ENCODE data around the gene TTF2.
"Not testable (repeated sequence)": the region's sequence is repeated elsewhere in the genome, so short reads cannot be mapped to it uniquely, and the experiment has no call there.

TTF2 gene

GRCh38 chr1:117093870-117094621 lies 33.9 kb downstream of the TTF2 start:
- H3K4me3 Mint-ChIP-seq: no peak overlapping the region
- peaks cover 44% of the 10 kb centered on the region for H3K36me3 Mint-ChIP-seq
- no peaks in the 10 kb centered on the region for H3K9me3 Mint-ChIP-seq (ENCODE audit: low read depth)

GRCh38 chr1:117094841-117095604 lies 34.9 kb downstream of the TTF2 start:
- Mint-ChIP-seq H3K36me3 (peaks cover 51% of the 10 kb centered on the region), H3K4me3 (no peak overlapping the region)

More at GRCh38 chr1:117093870-117094621, 33.9 kb downstream of the TTF2 start:
- Mint-ChIP-seq H3K4me1 (ENCODE audit: low read depth) (peaks cover 19% of the 10 kb centered on the region), H3K27me3 (no peaks in the 10 kb centered on the region), H3K27ac (peak overlapping the region; percentile 46)

DNA sequence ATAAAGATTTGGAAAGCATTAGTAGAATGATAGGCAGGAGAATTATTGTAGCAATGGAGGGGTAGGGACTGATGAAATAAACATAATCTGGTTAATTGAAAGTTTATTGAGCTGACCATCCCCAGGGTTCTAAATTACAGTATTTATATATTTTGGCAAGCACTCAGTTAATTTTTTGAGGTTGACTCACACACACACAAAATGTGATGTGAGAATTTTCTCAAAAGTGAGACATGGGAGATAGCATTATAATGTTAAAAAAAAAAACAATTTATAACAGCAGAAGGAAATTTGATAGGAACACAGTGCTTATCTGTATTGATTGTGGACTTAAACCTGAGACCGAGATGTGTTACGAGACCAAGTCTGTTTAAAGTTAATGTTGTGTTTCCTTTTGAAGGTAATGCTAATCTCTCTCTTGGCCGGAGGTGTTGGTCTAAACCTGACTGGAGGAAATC lies 36.9 kb downstream of the TTF2 start:
- H3K36me3 Mint-ChIP-seq: peaks cover 49% of the 10 kb centered on the region
- H3K9me3 Mint-ChIP-seq (ENCODE audit: low read depth): no peaks in the 10 kb centered on the region
- peaks cover 19% of the 10 kb centered on the region for H3K4me1 Mint-ChIP-seq (ENCODE audit: low read depth)
- H3K27ac Mint-ChIP-seq: no peak overlapping the region
- no peaks in the 10 kb centered on the region for H3K27me3 Mint-ChIP-seq
- H3K4me3 Mint-ChIP-seq: no peak overlapping the region

More at GRCh38 chr1:117094841-117095604, 34.9 kb downstream of the TTF2 start:
- H3K4me1 Mint-ChIP-seq (ENCODE audit: low read depth): peaks cover 19% of the 10 kb centered on the region
- H3K9me3 Mint-ChIP-seq (ENCODE audit: low read depth): no peaks in the 10 kb centered on the region
- H3K27ac Mint-ChIP-seq: no peak overlapping the region
- no peaks in the 10 kb centered on the region for H3K27me3 Mint-ChIP-seq

GRCh38 chr1:117097443-117097842 lies 37.3 kb downstream of the TTF2 start:
- H3K36me3 Mint-ChIP-seq: peaks cover 51% of the 10 kb centered on the region
- H3K9me3 Mint-ChIP-seq (ENCODE audit: low read depth): no peaks in the 10 kb centered on the region
- H3K27me3 Mint-ChIP-seq: no peaks in the 10 kb centered on the region
- H3K4me1 Mint-ChIP-seq (ENCODE audit: low read depth): peaks cover 21% of the 10 kb centered on the region
- no peak overlapping the region for H3K4me3 Mint-ChIP-seq
- no peak overlapping the region for H3K27ac Mint-ChIP-seq

- no peaks in the 10 kb centered on the region for H3K27me3 Mint-ChIP-seq
- peaks cover 51% of the 10 kb centered on the region for H3K36me3 Mint-ChIP-seq
- no peak overlapping the region for H3K27ac Mint-ChIP-seq
- peaks cover 12% of the 10 kb centered on the region for H3K4me1 Mint-ChIP-seq (ENCODE audit: low read depth)
- no peak overlapping the region for H3K4me3 Mint-ChIP-seq
- H3K9me3 Mint-ChIP-seq (ENCODE audit: low read depth): no peaks in the 10 kb centered on the region
Observed at GRCh38 chr1:117098287-117098890, 38.3 kb downstream of the TTF2 start.

- Mint-ChIP-seq H3K36me3 (peaks cover 47% of the 10 kb centered on the region), H3K4me1 (ENCODE audit: low read depth) (peaks cover 3% of the 10 kb centered on the region), H3K27ac (no peak overlapping the region), H3K4me3 (no peak overlapping the region), H3K27me3 (no peaks in the 10 kb centered on the region), H3K9me3 (ENCODE audit: low read depth) (no peaks in the 10 kb centered on the region)
Observed at GRCh38 chr1:117101334-117101733, 41.2 kb downstream of the TTF2 start.

DNA sequence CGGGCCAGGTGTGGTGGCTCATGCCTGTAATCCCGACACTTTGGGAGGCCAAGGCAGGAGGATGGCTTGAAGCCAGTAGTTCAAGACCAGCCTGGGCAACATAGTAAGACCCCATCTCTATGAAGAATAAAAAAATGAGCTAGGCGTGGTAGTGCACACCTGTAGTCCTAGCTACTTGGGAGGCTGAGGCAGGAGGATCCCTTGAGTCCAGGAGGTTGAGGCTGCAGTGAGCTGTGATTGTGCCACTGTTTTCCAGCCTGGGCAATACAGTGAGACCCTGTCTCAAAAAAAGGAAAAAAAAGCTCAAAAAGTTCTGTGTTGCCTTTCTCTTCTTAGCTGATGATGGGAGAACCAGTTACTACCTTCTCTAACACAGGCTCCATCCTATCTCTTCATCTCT lies 41.7 kb downstream of the TTF2 start:
- not testable (repeated sequence) for H3K27ac Mint-ChIP-seq; H3K4me3 Mint-ChIP-seq; H3K9me3 Mint-ChIP-seq (ENCODE audit: low read depth); H3K4me1 Mint-ChIP-seq (ENCODE audit: low read depth); H3K27me3 Mint-ChIP-seq
- H3K36me3 Mint-ChIP-seq: peaks cover 46% of the 10 kb centered on the region

GRCh38 chr1:117104986-117105385 lies 44.9 kb downstream of the TTF2 start:
- H3K4me1 Mint-ChIP-seq (ENCODE audit: low read depth): peaks cover 9% of the 10 kb centered on the region

GRCh38 chr1:117105722-117106121 lies 45.6 kb downstream of the TTF2 start:
- Mint-ChIP-seq H3K36me3 (peaks cover 28% of the 10 kb centered on the region), H3K4me3 (no peak overlapping the region), H3K4me1 (ENCODE audit: low read depth) (peaks cover 10% of the 10 kb centered on the region), H3K27ac (no peak overlapping the region), H3K9me3 (ENCODE audit: low read depth) (no peaks in the 10 kb centered on the region), H3K27me3 (no peaks in the 10 kb centered on the region)

More at GRCh38 chr1:117104986-117105385, 44.9 kb downstream of the TTF2 start:
- H3K4me3 Mint-ChIP-seq: no peak overlapping the region
- H3K36me3 Mint-ChIP-seq: peaks cover 35% of the 10 kb centered on the region
- no peaks in the 10 kb centered on the region for H3K9me3 Mint-ChIP-seq (ENCODE audit: low read depth)
- H3K27me3 Mint-ChIP-seq: no peaks in the 10 kb centered on the region
- no peak overlapping the region for H3K27ac Mint-ChIP-seq

DNA sequence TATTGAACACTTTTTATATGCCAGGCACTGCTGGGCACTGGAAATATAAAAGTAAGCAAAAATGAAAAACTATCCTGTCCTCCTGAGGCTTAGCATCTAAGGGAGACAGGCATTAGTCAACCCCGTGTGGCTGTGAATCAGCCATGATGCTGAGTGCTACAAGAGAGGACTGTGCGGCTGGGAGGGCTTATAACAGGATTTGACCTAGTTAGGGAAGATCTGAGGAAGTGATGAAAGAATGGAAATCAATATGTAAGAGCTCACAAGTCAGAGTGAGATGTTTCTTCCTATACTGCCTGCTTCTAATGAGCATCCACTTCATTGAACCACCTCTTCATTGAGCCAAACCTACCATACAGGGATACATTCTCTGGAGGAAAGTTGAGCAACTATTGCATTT lies 46.4 kb downstream of the TTF2 start:
- Mint-ChIP-seq H3K36me3 (peaks cover 23% of the 10 kb centered on the region), H3K27ac (no peak overlapping the region), H3K27me3 (no peaks in the 10 kb centered on the region), H3K4me1 (ENCODE audit: low read depth) (peaks cover 14% of the 10 kb centered on the region), H3K9me3 (ENCODE audit: low read depth) (no peaks in the 10 kb centered on the region), H3K4me3 (no peak overlapping the region)

- Mint-ChIP-seq H3K4me3 (no peak overlapping the region), H3K9me3 (ENCODE audit: low read depth) (no peaks in the 10 kb centered on the region), H3K4me1 (ENCODE audit: low read depth) (peaks cover 12% of the 10 kb centered on the region), H3K27me3 (no peaks in the 10 kb centered on the region), H3K36me3 (peaks cover 20% of the 10 kb centered on the region), H3K27ac (no peak overlapping the region)
Observed at GRCh38 chr1:117107364-117107763, 47.2 kb downstream of the TTF2 start.

GRCh38 chr1:117110774-117111173 lies 50.6 kb downstream of the TTF2 start:
- Mint-ChIP-seq H3K4me3 (no peak overlapping the region), H3K36me3 (peaks cover 11% of the 10 kb centered on the region), H3K27ac (no peak overlapping the region), H3K4me1 (ENCODE audit: low read depth) (peaks cover 12% of the 10 kb centered on the region), H3K27me3 (no peaks in the 10 kb centered on the region), H3K9me3 (ENCODE audit: low read depth) (no peaks in the 10 kb centered on the region)

- peaks cover 12% of the 10 kb centered on the region for H3K4me1 Mint-ChIP-seq (ENCODE audit: low read depth)
- no peaks in the 10 kb centered on the region for H3K9me3 Mint-ChIP-seq (ENCODE audit: low read depth)
- H3K27ac Mint-ChIP-seq: no peak overlapping the region
- peaks cover 5% of the 10 kb centered on the region for H3K36me3 Mint-ChIP-seq
- H3K4me3 Mint-ChIP-seq: no peak overlapping the region
- H3K27me3 Mint-ChIP-seq: no peaks in the 10 kb centered on the region
Observed at GRCh38 chr1:117112047-117112717, 52.1 kb downstream of the TTF2 start.

- Mint-ChIP-seq H3K27ac (no peak overlapping the region), H3K4me1 (ENCODE audit: low read depth) (peaks cover 12% of the 10 kb centered on the region), H3K4me3 (no peak overlapping the region), H3K36me3 (peaks cover 3% of the 10 kb centered on the region), H3K9me3 (ENCODE audit: low read depth) (no peaks in the 10 kb centered on the region), H3K27me3 (no peaks in the 10 kb centered on the region)
Observed at GRCh38 chr1:117113199-117113598, 53.1 kb downstream of the TTF2 start.

- H3K4me3 Mint-ChIP-seq: no peak overlapping the region
- no peaks in the 10 kb centered on the region for H3K36me3 Mint-ChIP-seq
- H3K27ac Mint-ChIP-seq: no peak overlapping the region
- no peaks in the 10 kb centered on the region for H3K9me3 Mint-ChIP-seq (ENCODE audit: low read depth)
- H3K27me3 Mint-ChIP-seq: no peaks in the 10 kb centered on the region
- H3K4me1 Mint-ChIP-seq (ENCODE audit: low read depth): peaks cover 7% of the 10 kb centered on the region
Observed at GRCh38 chr1:117114877-117115276, 54.8 kb downstream of the TTF2 start.

Data from activated naive CD8-positive, alpha-beta T cell (primary cell).